Measurements from ENCODE around the gene GPR161. TPM values are rescaled to one million over a fixed set of nuclear protein-coding genes. Genes with fewer than 3 reads are reported as not detected.

Gene GPR161
- total RNA-seq, 1 experiment from 2014 or later = 6.6 TPM

DNA sequence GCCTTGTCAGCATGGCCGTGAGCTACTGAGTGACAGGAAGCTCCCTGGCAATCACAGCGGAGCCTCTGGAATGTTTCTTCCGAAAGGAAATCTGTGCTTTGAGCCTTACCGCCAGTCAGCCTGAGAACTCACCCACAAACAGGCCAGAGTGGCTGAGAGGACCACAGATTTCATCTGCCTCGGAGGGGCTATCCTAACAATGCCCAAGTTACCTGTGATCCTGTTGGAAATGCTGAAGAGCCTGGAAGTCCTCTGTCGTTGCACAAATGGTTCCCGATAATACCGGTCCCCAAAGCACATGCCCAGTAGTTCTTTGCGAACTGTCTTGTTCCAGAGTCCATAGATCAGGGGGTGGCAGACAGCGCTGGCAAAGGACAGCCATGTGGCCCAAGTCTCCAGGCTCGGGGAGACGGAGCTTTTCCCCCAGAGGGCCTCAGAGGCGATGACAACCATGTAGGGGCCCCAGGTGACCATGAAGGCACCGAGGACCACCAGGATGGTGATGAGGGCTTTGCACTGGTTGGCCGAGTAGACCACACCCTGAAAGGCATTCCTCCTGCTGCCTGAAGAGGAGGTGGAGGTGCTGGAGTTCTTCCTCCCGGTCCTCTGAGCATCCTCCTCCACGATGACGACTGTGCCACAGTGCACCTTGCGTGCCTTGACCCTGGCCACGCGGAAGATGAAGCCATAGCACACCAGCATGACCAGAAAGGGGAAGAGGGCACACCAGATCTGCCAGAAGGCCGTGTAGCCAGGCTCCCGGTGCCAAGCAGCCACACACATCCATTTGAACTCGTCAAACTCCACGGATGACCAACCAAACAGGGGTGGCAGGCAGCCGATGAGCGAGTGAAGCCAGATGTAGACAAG lies 40.2 kb downstream of the GPR161 start:
- ChIA-PET POLR2A (interaction anchor here (0.6 kb wide), 1 partner anchor 509 kb away, joined by 3 read pairs; no protein-coding TSS in a partner anchor), CTCF (interaction anchor here (0.6 to 7.3 kb wide), 6 partner anchors 8 to 79 kb away, joined by 3 to 116 read pairs (median 4); no protein-coding TSS in a partner anchor)
- no TSS peak for BruUV-seq (replicated peaks)
- intact Hi-C loops (cut with micrococcal nuclease) = no loop called here
- peaks cover 9% of the 10 kb centered on the region for H3K4me1 Mint-ChIP-seq (ENCODE audit: insufficient read depth, unreplicated experiment)
- TF ChIP-seq, protein P1, sequence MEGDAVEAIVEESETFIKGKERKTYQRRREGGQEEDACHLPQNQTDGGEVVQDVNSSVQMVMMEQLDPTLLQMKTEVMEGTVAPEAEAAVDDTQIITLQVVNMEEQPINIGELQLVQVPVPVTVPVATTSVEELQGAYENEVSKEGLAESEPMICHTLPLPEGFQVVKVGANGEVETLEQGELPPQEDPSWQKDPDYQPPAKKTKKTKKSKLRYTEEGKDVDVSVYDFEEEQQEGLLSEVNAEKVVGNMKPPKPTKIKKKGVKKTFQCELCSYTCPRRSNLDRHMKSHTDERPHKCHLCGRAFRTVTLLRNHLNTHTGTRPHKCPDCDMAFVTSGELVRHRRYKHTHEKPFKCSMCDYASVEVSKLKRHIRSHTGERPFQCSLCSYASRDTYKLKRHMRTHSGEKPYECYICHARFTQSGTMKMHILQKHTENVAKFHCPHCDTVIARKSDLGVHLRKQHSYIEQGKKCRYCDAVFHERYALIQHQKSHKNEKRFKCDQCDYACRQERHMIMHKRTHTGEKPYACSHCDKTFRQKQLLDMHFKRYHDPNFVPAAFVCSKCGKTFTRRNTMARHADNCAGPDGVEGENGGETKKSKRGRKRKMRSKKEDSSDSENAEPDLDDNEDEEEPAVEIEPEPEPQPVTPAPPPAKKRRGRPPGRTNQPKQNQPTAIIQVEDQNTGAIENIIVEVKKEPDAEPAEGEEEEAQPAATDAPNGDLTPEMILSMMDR (IDR thresholded peaks at IDR 0.05; ENCODE audit: unreplicated experiment) = no peak
- no peaks in the 10 kb centered on the region for H3K9me3 Mint-ChIP-seq (ENCODE audit: unreplicated experiment)
- DNase-seq (ENCODE audit: unreplicated experiment) = no peak
- no peak overlapping the region for H3K27ac Mint-ChIP-seq (ENCODE audit: low read depth, unreplicated experiment)
- peaks cover 3% of the 10 kb centered on the region for H3K36me3 Mint-ChIP-seq (ENCODE audit: insufficient read depth, unreplicated experiment)
- H3K27me3 Mint-ChIP-seq (ENCODE audit: insufficient read depth, unreplicated experiment) = no peaks in the 10 kb centered on the region
- H3K4me3 Mint-ChIP-seq (ENCODE audit: unreplicated experiment) = no peak overlapping the region

- no peak overlapping the region for H3K4me3 Mint-ChIP-seq (ENCODE audit: unreplicated experiment)
- ChIA-PET CTCF (interaction anchor here (1.1 to 7.3 kb wide), 8 partner anchors 12 to 247 kb away, joined by 3 to 116 read pairs (median 5); no protein-coding TSS in a partner anchor), POLR2A (no interaction called here)
- no TSS peak for BruUV-seq (replicated peaks)
- H3K27ac Mint-ChIP-seq (ENCODE audit: low read depth, unreplicated experiment) = no peak overlapping the region
- no peaks in the 10 kb centered on the region for H3K27me3 Mint-ChIP-seq (ENCODE audit: insufficient read depth, unreplicated experiment)
- peaks cover 9% of the 10 kb centered on the region for H3K4me1 Mint-ChIP-seq (ENCODE audit: insufficient read depth, unreplicated experiment)
- TF ChIP-seq, protein P1 (IDR thresholded peaks at IDR 0.05; ENCODE audit: unreplicated experiment) = no peak
- no peaks in the 10 kb centered on the region for H3K9me3 Mint-ChIP-seq (ENCODE audit: unreplicated experiment)
- DNase-seq (ENCODE audit: unreplicated experiment) = no peak
- H3K36me3 Mint-ChIP-seq (ENCODE audit: insufficient read depth, unreplicated experiment) = peaks cover 5% of the 10 kb centered on the region
- intact Hi-C loops (cut with micrococcal nuclease) = no loop called here
Measured at GRCh38 chr1:168095476-168095875, 41.3 kb downstream of the GPR161 start.

DNA sequence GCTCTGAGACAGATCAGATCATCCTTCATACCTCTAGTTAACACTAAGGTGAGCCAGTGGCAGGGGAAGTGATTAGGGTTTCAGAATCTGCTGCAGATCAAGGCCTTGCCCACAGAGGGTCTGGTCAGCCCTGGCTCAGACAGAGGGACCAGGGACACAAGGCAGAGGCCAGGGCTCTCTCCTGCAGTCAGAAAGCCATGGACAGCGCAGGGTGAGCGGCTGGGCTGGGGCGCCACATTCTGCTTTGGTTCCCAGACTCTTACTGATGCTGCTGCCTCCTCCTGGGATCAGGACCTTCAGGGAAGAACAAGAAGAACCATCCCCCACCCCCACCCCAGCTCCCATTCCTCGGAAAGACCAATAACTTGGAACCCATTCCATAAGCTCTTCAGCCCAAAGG lies 43.1 kb downstream of the GPR161 start:
- TF ChIP-seq, protein P1 (IDR thresholded peaks at IDR 0.05; ENCODE audit: unreplicated experiment) = no peak
- BruUV-seq (replicated peaks) = no TSS peak
- ChIA-PET POLR2A (interaction anchor here (0.7 kb wide), 1 partner anchor 18 kb away, joined by 3 read pairs; no protein-coding TSS in a partner anchor), CTCF (interaction anchor here (0.7 to 7.3 kb wide), 19 partner anchors 8 to 1437 kb away, joined by 3 to 116 read pairs (median 6); partner anchors contain the start of gene GPR161)
- intact Hi-C loops (cut with micrococcal nuclease) = loop anchor here (1.0 to 5.0 kb wide), 6 partner anchors 43 to 249 kb away; partner anchors contain the start of genes GPR161 and SFT2D2
- Mint-ChIP-seq H3K36me3 (ENCODE audit: insufficient read depth, unreplicated experiment) (peaks cover 5% of the 10 kb centered on the region), H3K27ac (ENCODE audit: low read depth, unreplicated experiment) (no peak overlapping the region), H3K4me1 (ENCODE audit: insufficient read depth, unreplicated experiment) (peaks cover 9% of the 10 kb centered on the region), H3K9me3 (ENCODE audit: unreplicated experiment) (no peaks in the 10 kb centered on the region), H3K27me3 (ENCODE audit: insufficient read depth, unreplicated experiment) (no peaks in the 10 kb centered on the region), H3K4me3 (ENCODE audit: unreplicated experiment) (no peak overlapping the region)
- DNase-seq (ENCODE audit: unreplicated experiment) = no peak

All from MCF 10A (cell line).